CD4-positive, alpha-beta memory T cell (primary cell): ENCODE results near the gene MLLT1. TPM values are rescaled to one million over a fixed set of nuclear protein-coding genes. Genes with fewer than 3 reads are reported as not detected.
A peak's percentile ranks its signal among the peaks of the same experiment; 100 is the strongest.

ENCODE experiments used
- CTCF ChIA-PET: fragments of 350-600 bp; sonication (Branson Sonifier 250); formaldehyde crosslinking; loops from one replicate; lab custom pipeline; 2021; ENCODE audit warnings: inconsistent platforms; ENCODE audit not compliant: partially characterized antibody; lab: Charles Lee
- POLR2A ChIA-PET: fragments of 350-600 bp; sonication (Branson Sonifier 250); formaldehyde crosslinking; loops from one replicate; lab custom pipeline; 2021; ENCODE audit not compliant: partially characterized antibody; lab: Charles Lee
- DNase-seq, 5 donors: peaks; one replicate each; pipeline versions ENCODE4 v3.0.0 to v3.0.0-alpha.2; 2020 to 2022; ENCODE audit warnings: mixed read lengths in 1 of 5
- H3K27ac ChIP-seq: one replicate; pipeline ENCODE4 v1.7.0; 2013; ENCODE audit warnings: low read depth, low read length
- H3K27me3 ChIP-seq: 2 replicates; pipeline ENCODE4 v1.7.0; 2013; ENCODE audit warnings: mild to moderate bottlenecking, low read length, moderate library complexity; ENCODE audit not compliant: insufficient read depth
- H3K36me3 ChIP-seq: 2 replicates; pipeline ENCODE4 v1.7.0; 2013; ENCODE audit warnings: mild to moderate bottlenecking, low read length, moderate library complexity; ENCODE audit not compliant: insufficient read depth
- H3K4me1 ChIP-seq: 2 replicates; pipeline ENCODE4 v1.7.0; 2013; ENCODE audit warnings: mild to moderate bottlenecking, low read length, moderate library complexity; ENCODE audit not compliant: insufficient read depth
- H3K4me3 ChIP-seq, 2 donors: one replicate each; pipeline ENCODE4 v1.7.0; 2013; ENCODE audit warnings: low read length in 2 of 2, mild to moderate bottlenecking in 1 of 2
- H3K9me3 ChIP-seq, 2 donors: one replicate each; pipeline ENCODE4 v1.7.0; 2013; ENCODE audit warnings: low read length in 2 of 2, control low read depth in 1 of 2; ENCODE audit not compliant: control insufficient read depth in 1 of 2
- H3K27ac Mint-ChIP-seq, 7 donors: one replicate each; pipeline ENCODE4 v1.8.0; 2020 to 2021; ENCODE audit warnings: mixed read lengths in 7 of 7, mild to moderate bottlenecking in 6 of 7, inconsistent platforms in 3 of 7, moderate library complexity in 3 of 7
- H3K27me3 Mint-ChIP-seq, 2 donors: one replicate each; pipeline ENCODE4 v1.8.0; 2020 to 2021; ENCODE audit warnings: mixed read lengths in 2 of 2
- H3K36me3 Mint-ChIP-seq, 2 donors: one replicate each; pipeline ENCODE4 v1.8.0; 2020 to 2021; ENCODE audit warnings: mixed read lengths in 2 of 2, inconsistent platforms in 1 of 2, mild to moderate bottlenecking in 1 of 2
- H3K4me1 Mint-ChIP-seq, 4 donors: one replicate each; pipeline ENCODE4 v1.8.0; 2020 to 2021; ENCODE audit warnings: mixed read lengths in 4 of 4, mild to moderate bottlenecking in 1 of 4
- H3K4me3 Mint-ChIP-seq, 8 donors: one replicate each; pipeline ENCODE4 v1.8.0; 2020 to 2021; ENCODE audit warnings: mixed read lengths in 8 of 8, mild to moderate bottlenecking in 7 of 8, moderate library complexity in 6 of 8, inconsistent platforms in 3 of 8
- H3K9me3 Mint-ChIP-seq, 8 donors: one replicate each; pipeline ENCODE4 v1.8.0; 2020 to 2021; ENCODE audit warnings: mixed read lengths in 8 of 8, mild to moderate bottlenecking in 5 of 8, inconsistent platforms in 3 of 8, moderate library complexity in 1 of 8
- intact Hi-C: fragments of 100-400 bp; cut with micrococcal nuclease; formaldehyde crosslinking; loops from one replicate; pipeline ENCODE4 v1.15.1; 2023
- polyA plus RNA-seq, 2 donors: library from polyadenylated mRNA; unstranded; fragments of 300-500 nt; fragmentation: Illumina TruSeq; gene quantifications; one replicate each; pipeline ENCODE4 v1.2.3, GENCODE V29; 2021
- total RNA-seq, 2 experiments: library from RNA; stranded (reverse); gene quantifications; one replicate each; pipeline ENCODE4 v1.2.3, GENCODE V29; 2021

MLLT1 gene
- total and polyA plus RNA-seq, 4 experiments from 2014 or later = 0.50 to 41.7 (median 21.6) TPM

GRCh38 chr19:6241680-6242377, 37.9 kb downstream of the MLLT1 start:
- Histone ChIP-seq H3K4me3 (no peak overlapping the region), H3K36me3 (no peaks in the 10 kb centered on the region), H3K4me1 (peaks cover 38% of the 10 kb centered on the region), H3K27ac (no peak overlapping the region), H3K27me3 (no peaks in the 10 kb centered on the region), H3K9me3 (no peaks in the 10 kb centered on the region)
- no peak overlapping the region for H3K27ac Mint-ChIP-seq
- H3K36me3 Mint-ChIP-seq = peaks cover 3 to 4% of the 10 kb centered on the region in 2 donors
- H3K4me1 Mint-ChIP-seq = peaks cover 17 to 63% (median 32%) of the 10 kb centered on the region in 4 donors
- no peaks in the 10 kb centered on the region for H3K27me3 Mint-ChIP-seq
- ChIA-PET POLR2A (no interaction called here), CTCF (no interaction called here)
- intact Hi-C loops = no loop called here
- H3K4me3 Mint-ChIP-seq = no peak overlapping the region
- peak in 1 of 5 donors; percentile 24 for DNase-seq
- H3K9me3 Mint-ChIP-seq = no peaks in the 10 kb centered on the region

- CTCF ChIA-PET = no interaction called here
- peak in 1 of 5 donors; percentile 21 for DNase-seq
- H3K4me1 ChIP-seq = peaks cover 38% of the 10 kb centered on the region
Measured at GRCh38 chr19:6241056-6241455, 38.7 kb downstream of the MLLT1 start.

GRCh38 chr19:6239871-6240676, 39.7 kb downstream of the MLLT1 start:
- Histone ChIP-seq H3K9me3 (no peaks in the 10 kb centered on the region), H3K4me3 (no peak overlapping the region), H3K4me1 (peaks cover 38% of the 10 kb centered on the region), H3K36me3 (no peaks in the 10 kb centered on the region), H3K27ac (no peak overlapping the region), H3K27me3 (no peaks in the 10 kb centered on the region)
- DNase-seq = peak in 1 of 5 donors; percentile 14
- no peaks in the 10 kb centered on the region for H3K9me3 Mint-ChIP-seq
- peak overlapping the region in 2 of 8 donors; percentile 0 to 67 for H3K4me3 Mint-ChIP-seq
- ChIA-PET CTCF (no interaction called here), POLR2A (no interaction called here)
- peaks cover 22 to 62% (median 36%) of the 10 kb centered on the region in 4 donors for H3K4me1 Mint-ChIP-seq
- intact Hi-C loops = no loop called here
- no peaks in the 10 kb centered on the region for H3K27me3 Mint-ChIP-seq
- peak overlapping the region in 2 of 7 donors; percentile 7 to 68 for H3K27ac Mint-ChIP-seq
- peaks cover 0 to 3% of the 10 kb centered on the region in 2 donors for H3K36me3 Mint-ChIP-seq

More at GRCh38 chr19:6241056-6241455, 38.7 kb downstream of the MLLT1 start:
- Mint-ChIP-seq H3K36me3 (peaks cover 0 to 3% of the 10 kb centered on the region in 2 donors), H3K4me1 (peaks cover 19 to 60% (median 32%) of the 10 kb centered on the region in 4 donors), H3K27ac (peak overlapping the region in 1 of 7 donors; percentile 63), H3K9me3 (no peaks in the 10 kb centered on the region), H3K27me3 (no peaks in the 10 kb centered on the region), H3K4me3 (no peak overlapping the region)
- H3K27me3 ChIP-seq = no peaks in the 10 kb centered on the region
- POLR2A ChIA-PET = no interaction called here
- H3K36me3 ChIP-seq = no peaks in the 10 kb centered on the region
- no peaks in the 10 kb centered on the region for H3K9me3 ChIP-seq
- H3K27ac ChIP-seq = no peak overlapping the region
- no peak overlapping the region for H3K4me3 ChIP-seq
- intact Hi-C loops = no loop called here

GRCh38 chr19:6239401-6239844, 40.4 kb downstream of the MLLT1 start:
- Histone ChIP-seq H3K27me3 (no peaks in the 10 kb centered on the region), H3K9me3 (no peaks in the 10 kb centered on the region), H3K36me3 (no peaks in the 10 kb centered on the region), H3K27ac (no peak overlapping the region), H3K4me3 (no peak overlapping the region), H3K4me1 (peaks cover 35% of the 10 kb centered on the region)
- ChIA-PET POLR2A (no interaction called here), CTCF (interaction anchor here (2.7 kb wide), 1 partner anchor 21 kb away, joined by 13 read pairs; no protein-coding TSS in a partner anchor)
- DNase-seq = peak in 1 of 5 donors; percentile 19
- Mint-ChIP-seq H3K4me3 (peak overlapping the region in 6 of 8 donors; percentile 0 to 67 (median 2)), H3K27me3 (no peaks in the 10 kb centered on the region), H3K4me1 (peaks cover 22 to 63% (median 38%) of the 10 kb centered on the region in 4 donors), H3K9me3 (no peaks in the 10 kb centered on the region), H3K36me3 (peaks cover 0 to 3% of the 10 kb centered on the region in 2 donors), H3K27ac (peak overlapping the region in 4 of 7 donors; percentile 7 to 68 (median 35))
- intact Hi-C loops = no loop called here

GRCh38 chr19:6238643-6239281, 41.0 kb downstream of the MLLT1 start:
- Histone ChIP-seq H3K27me3 (no peaks in the 10 kb centered on the region), H3K36me3 (no peaks in the 10 kb centered on the region), H3K4me1 (peaks cover 30% of the 10 kb centered on the region), H3K4me3 (no peak overlapping the region), H3K27ac (no peak overlapping the region), H3K9me3 (no peaks in the 10 kb centered on the region)
- H3K9me3 Mint-ChIP-seq = no peaks in the 10 kb centered on the region
- ChIA-PET POLR2A (no interaction called here), CTCF (interaction anchor here (1.0 to 2.7 kb wide), 2 partner anchors 8 to 20 kb away, joined by 3 to 13 read pairs; no protein-coding TSS in a partner anchor)
- intact Hi-C loops = no loop called here
- H3K4me1 Mint-ChIP-seq = peaks cover 17 to 59% (median 33%) of the 10 kb centered on the region in 4 donors
- DNase-seq = peak in 1 of 5 donors; percentile 19
- peak overlapping the region in 2 of 8 donors; percentile 21 to 25 for H3K4me3 Mint-ChIP-seq
- H3K27me3 Mint-ChIP-seq = no peaks in the 10 kb centered on the region
- H3K27ac Mint-ChIP-seq = peak overlapping the region in 3 of 7 donors; percentile 49 to 64 (median 55)
- H3K36me3 Mint-ChIP-seq = no peaks in the 10 kb centered on the region

GRCh38 chr19:6238256-6238642, 41.5 kb downstream of the MLLT1 start:
- Mint-ChIP-seq H3K27me3 (no peaks in the 10 kb centered on the region), H3K36me3 (no peaks in the 10 kb centered on the region), H3K9me3 (no peaks in the 10 kb centered on the region), H3K4me3 (peak overlapping the region in 4 of 8 donors; percentile 1 to 64 (median 34)), H3K4me1 (peaks cover 17 to 54% (median 32%) of the 10 kb centered on the region in 4 donors), H3K27ac (peak overlapping the region in 6 of 7 donors; percentile 7 to 74 (median 50))
- Histone ChIP-seq H3K36me3 (no peaks in the 10 kb centered on the region), H3K27me3 (no peaks in the 10 kb centered on the region), H3K27ac (no peak overlapping the region), H3K4me1 (peaks cover 25% of the 10 kb centered on the region), H3K4me3 (no peak overlapping the region), H3K9me3 (no peaks in the 10 kb centered on the region)
- POLR2A ChIA-PET = no interaction called here
- DNase-seq = peak in 2 of 5 donors; percentile 15 to 26
- CTCF ChIA-PET = interaction anchor here (1.0 to 2.7 kb wide), 4 partner anchors 9 to 110 kb away, joined by 3 to 13 read pairs (median 3); no protein-coding TSS in a partner anchor
- intact Hi-C loops = no loop called here
